Stimulated activated CD8-positive, alpha-beta memory T cell treated with anti-CD3 and anti-CD28 coated beads, Interleukin-12 subunit alpha, Interleukin-12 subunit beta, amount 100 ng/mL, for 4 hours (primary cell): ENCODE measurements around the gene PRSS21.

ENCODE experiments used
- DNase-seq: peaks from one replicate; pipeline ENCODE4 v3.0.0-alpha.2; 2020; ENCODE audit warnings: low read depth

Gene PRSS21

GRCh38 chr16:2779978-2780898 lies 36.8 kb upstream of the PRSS21 start:
- no peak for DNase-seq

- no peak for DNase-seq
Measured at GRCh38 chr16:2782583-2783351, 34.3 kb upstream of the PRSS21 start.

GRCh38 chr16:2783581-2784357 lies 33.3 kb upstream of the PRSS21 start:
- no peak for DNase-seq

- DNase-seq: no peak
Measured at GRCh38 chr16:2784358-2785100, 32.5 kb upstream of the PRSS21 start.

GRCh38 chr16:2785101-2785991 lies 31.7 kb upstream of the PRSS21 start:
- DNase-seq: peak; percentile 30

- DNase-seq: no peak
Measured at GRCh38 chr16:2786061-2786825, 30.8 kb upstream of the PRSS21 start.

- DNase-seq: no peak
Measured at GRCh38 chr16:2786826-2787151, 30.2 kb upstream of the PRSS21 start.

- no peak for DNase-seq
Measured at GRCh38 chr16:2787406-2787805, 29.6 kb upstream of the PRSS21 start, which contains the start of gene PRSS33. Gene PRSS33, minus strand, starts transcription at chr16:2787560. Its CDS starts 1,013 bp downstream, at chr16:2786547.

GRCh38 chr16:2787961-2788360 lies 29.1 kb upstream of the PRSS21 start:
- DNase-seq: no peak

- DNase-seq: no peak
Measured at GRCh38 chr16:2790631-2791030, 26.4 kb upstream of the PRSS21 start.

- DNase-seq: no peak
Measured at GRCh38 chr16:2791174-2791573, 25.9 kb upstream of the PRSS21 start.

GRCh38 chr16:2792940-2793339 lies 24.1 kb upstream of the PRSS21 start:
- no peak for DNase-seq

GRCh38 chr16:2795395-2796143 lies 21.5 kb upstream of the PRSS21 start:
- DNase-seq: no peak

- DNase-seq: no peak
Measured at GRCh38 chr16:2798723-2799204, 18.3 kb upstream of the PRSS21 start.

GRCh38 chr16:2799205-2799858 lies 17.7 kb upstream of the PRSS21 start:
- no peak for DNase-seq

GRCh38 chr16:2799859-2800226 lies 17.2 kb upstream of the PRSS21 start:
- DNase-seq: no peak

- DNase-seq: no peak
Measured at GRCh38 chr16:2803545-2804195, 13.4 kb upstream of the PRSS21 start.

- DNase-seq: no peak
Measured at GRCh38 chr16:2804728-2805127, 12.3 kb upstream of the PRSS21 start.
